Measurements from ENCODE around the gene TREML4. TPM values are rescaled to one million over a fixed set of nuclear protein-coding genes. Genes with fewer than 3 reads are reported as not detected.
"Not testable (repeated sequence)": the region's sequence is repeated elsewhere in the genome, so short reads cannot be mapped to it uniquely, and the experiment has no call there.

TREML4 gene
- total and polyA plus RNA-seq, 2 of the 8 experiments (the other 6 are each of a cell fraction or from before 2014, with no cell fraction given): not detected

- H4K5ac ChIP-seq (ENCODE audit: insufficient read length, low read depth, low read length); H3K4me3 ChIP-seq (ENCODE audit: extremely low read depth in 1 of 4, insufficient read depth in 2 of 4, low read depth in 3 of 4, low read length in 4 of 4); H2BK12ac ChIP-seq (ENCODE audit: low read depth, low read length); H3K14ac ChIP-seq (ENCODE audit: insufficient read length); POLR2A ChIA-PET (ENCODE audit: partially characterized antibody); H3K36me3 ChIP-seq (ENCODE audit: control insufficient read depth in 2 of 4, insufficient read depth in 4 of 4, low read length in 3 of 4); H2BK5ac ChIP-seq (ENCODE audit: low read depth, low read length); H3K23ac ChIP-seq (ENCODE audit: insufficient read length); H4K91ac ChIP-seq (replicated peaks; ENCODE audit: insufficient read length, low read length); DNase-seq (ENCODE audit: low read depth in 1 of 2, low spot score in 2 of 2); H3K9ac ChIP-seq (replicated peaks in 1 of 4; ENCODE audit: extremely low read depth in 1 of 4, low read depth in 3 of 4, low read length in 3 of 4); H3K18ac ChIP-seq (ENCODE audit: extremely low read depth, low read length); H2AK5ac ChIP-seq (ENCODE audit: low read depth, low read length); H3K27ac ChIP-seq (ENCODE audit: low read depth, low read length); H2BK15ac ChIP-seq (ENCODE audit: low read length); H3K56ac ChIP-seq (replicated peaks; ENCODE audit: insufficient read length, low read depth, low read length); H2BK120ac ChIP-seq (replicated peaks; ENCODE audit: low read depth, low read length); H3K4me2 ChIP-seq (ENCODE audit: insufficient read depth in 1 of 2, low read depth in 2 of 2, low read length in 2 of 2); H3K4me1 ChIP-seq (replicated peaks in 1 of 4; ENCODE audit: control insufficient read depth in 3 of 4, insufficient read depth in 4 of 4, low read length in 3 of 4); H4K8ac ChIP-seq (ENCODE audit: extremely low read depth, insufficient read depth, low read length); FAIRE-seq; H2AFZ ChIP-seq (ENCODE audit: low read length); H4K20me1 ChIP-seq (replicated peaks in 1 of 2; ENCODE audit: control insufficient read depth in 1 of 2, insufficient read depth in 2 of 2, low read length in 2 of 2); H3K27me3 ChIP-seq (replicated peaks in 1 of 4; ENCODE audit: control insufficient read depth in 3 of 4, extremely low read depth in 1 of 4, insufficient read depth in 3 of 4, low read length in 3 of 4); H3K79me1 ChIP-seq (ENCODE audit: low read depth, low read length); H2BK20ac ChIP-seq (ENCODE audit: low read length); H3K4ac ChIP-seq (replicated peaks; ENCODE audit: insufficient read length, low read depth, low read length); CTCF ChIA-PET (ENCODE audit: partially characterized antibody); H3K9me3 ChIP-seq (ENCODE audit: insufficient read depth in 2 of 2, low read depth in 1 of 2, low read length in 1 of 2); H3K79me2 ChIP-seq (ENCODE audit: control insufficient read depth in 1 of 2, insufficient read depth in 2 of 2, low read length in 2 of 2); H3K23me2 ChIP-seq (ENCODE audit: low read depth, low read length): not testable (repeated sequence)
- WGBS, 2 experiments (ENCODE audit: extremely low coverage in 1 of 2, insufficient coverage in 1 of 2, insufficient read length in 1 of 2, insufficient replicate concordance in 2 of 2, low coverage in 1 of 2, low lambda C conversion rate in 2 of 2, missing lambda C conversion rate in 1 of 2): 93% methylated on average over 4 of the region's 4 CpGs; no CpG with 5 or more reads in 1 of the 2 experiments
Measured at GRCh38 chr6:41246529-41246928, 18.4 kb downstream of the TREML4 start.
